OCI-LY7 (cell line): ENCODE measurements around the gene S1PR4. TPM values are rescaled to one million over a fixed set of nuclear protein-coding genes. Genes with fewer than 3 reads are reported as not detected.
A peak's percentile ranks its signal among the peaks of the same experiment; 100 is the strongest.

Experiments
- BruUV-seq: library from RNA; stranded (reverse); fragments of 400-500 nt; replicated peaks from 2 replicates; lab custom pipeline; 2021; lab: Mats Ljungman, UMichigan
- CTCF ChIA-PET: fragments of 300-600 bp; sonication (Branson Sonifier 250); formaldehyde crosslinking; loops from one replicate; lab custom pipeline; 2022; ENCODE audit warnings: antibody characterized with exemption; ENCODE audit not compliant: unreplicated experiment; lab: Charles Lee
- POLR2A ChIA-PET: fragments of 300-600 bp; sonication (Branson Sonifier 250); formaldehyde crosslinking; loops from one replicate; lab custom pipeline; 2022; ENCODE audit warnings: antibody characterized with exemption; lab: Charles Lee
- DNase-seq: peaks from one replicate; pipeline ENCODE4 v3.0.0-alpha.2; 2015; ENCODE audit warnings: low spot score
- H2AFZ ChIP-seq: fragments of 200-600 bp; sonication (generic), shearing (Covaris generic); 2 replicates; pipeline ENCODE4 v1.6.1; 2014; ENCODE audit warnings: mild to moderate bottlenecking, antibody characterized with exemption, low read length, moderate library complexity
- H3K27ac ChIP-seq: fragments of 200-600 bp; sonication (generic); 2 replicates; pipeline ENCODE4 v1.5.1; 2014; ENCODE audit warnings: mixed run types, low read depth, mild to moderate bottlenecking, moderate library complexity, low read length, inconsistent platforms; ENCODE audit not compliant: poor library complexity, severe bottlenecking
- H3K36me3 ChIP-seq: fragments of 200-600 bp; sonication (generic); 2 replicates; pipeline ENCODE4 v1.6.1; 2014; ENCODE audit warnings: mild to moderate bottlenecking, antibody characterized with exemption, low read length, moderate library complexity, mixed read lengths; ENCODE audit not compliant: insufficient read depth
- H3K4me1 ChIP-seq: fragments of 200-600 bp; sonication (generic); 2 replicates; pipeline ENCODE4 v1.5.1; 2014; ENCODE audit warnings: mild to moderate bottlenecking, low read length; ENCODE audit not compliant: insufficient read depth, poor library complexity, severe bottlenecking
- H3K4me2 ChIP-seq: fragments of 200-600 bp; sonication (generic); 2 replicates; pipeline ENCODE4 v1.6.1; 2014; ENCODE audit warnings: mild to moderate bottlenecking, low read length
- H3K4me3 ChIP-seq: fragments of 200-600 bp; sonication (generic); 2 replicates; pipeline ENCODE4 v1.5.1; 2014; ENCODE audit warnings: mild to moderate bottlenecking, low read depth, low read length; ENCODE audit not compliant: poor library complexity, severe bottlenecking
- H3K79me2 ChIP-seq: fragments of 200-600 bp; sonication (generic); 2 replicates; pipeline ENCODE4 v1.6.1; 2016; ENCODE audit warnings: low read depth, mild to moderate bottlenecking, low read length, moderate library complexity, mixed read lengths; ENCODE audit not compliant: insufficient read depth
- H3K9me2 ChIP-seq: fragments of 200-600 bp; sonication (generic); 2 replicates; pipeline ENCODE4 v1.6.1; 2016; ENCODE audit warnings: mild to moderate bottlenecking, low read length, mixed read lengths; ENCODE audit not compliant: insufficient read depth
- H3K9me3 ChIP-seq: fragments of 200-600 bp; sonication (generic); 2 replicates; pipeline ENCODE4 v1.6.1; 2014; ENCODE audit warnings: mild to moderate bottlenecking, mixed run types, low read length, mixed read lengths
- H4K20me1 ChIP-seq: fragments of 200-600 bp; sonication (generic); 2 replicates; pipeline ENCODE4 v1.6.1; 2014; ENCODE audit warnings: mild to moderate bottlenecking, antibody characterized with exemption, low read length, moderate library complexity, mixed read lengths; ENCODE audit not compliant: insufficient read depth
- EZH2phosphoT487 ChIP-seq: fragments of 200-600 bp; sonication (generic); IDR thresholded peaks from 2 replicates; pipeline ENCODE4 v1.6.1; 2018; ENCODE audit warnings: low read depth, borderline replicate concordance, mild to moderate bottlenecking, mixed run types, antibody characterized with exemption, low read length, moderate library complexity, mixed read lengths
- intact Hi-C: fragments of 100-400 bp; cut with micrococcal nuclease; formaldehyde crosslinking; loops from one replicate; pipeline ENCODE4 v1.10.0; 2022; ENCODE audit not compliant: unreplicated experiment
- total RNA-seq, 2 experiments: library from RNA; depleted of rRNA in 1 of 2; stranded (reverse); fragments of >200 nt in 1 of 2; shearing (Covaris generic) in 1 of 2; gene quantifications; 2 replicates each; pipeline ENCODE4 v1.2.3, GENCODE V29; 2014 to 2022
- TF ChIP-seq, protein P1 (sequence below): fragments of 200-600 bp; sonication (generic); conservative IDR thresholded peaks from 2 replicates; pipeline ENCODE4 v1.5.1; 2014; ENCODE audit warnings: mild to moderate bottlenecking, antibody characterized with exemption, low read length, moderate library complexity, mixed read lengths

Gene S1PR4
- total RNA-seq, 2 experiments from 2014 or later = 25.8 to 34.1 TPM

DNA sequence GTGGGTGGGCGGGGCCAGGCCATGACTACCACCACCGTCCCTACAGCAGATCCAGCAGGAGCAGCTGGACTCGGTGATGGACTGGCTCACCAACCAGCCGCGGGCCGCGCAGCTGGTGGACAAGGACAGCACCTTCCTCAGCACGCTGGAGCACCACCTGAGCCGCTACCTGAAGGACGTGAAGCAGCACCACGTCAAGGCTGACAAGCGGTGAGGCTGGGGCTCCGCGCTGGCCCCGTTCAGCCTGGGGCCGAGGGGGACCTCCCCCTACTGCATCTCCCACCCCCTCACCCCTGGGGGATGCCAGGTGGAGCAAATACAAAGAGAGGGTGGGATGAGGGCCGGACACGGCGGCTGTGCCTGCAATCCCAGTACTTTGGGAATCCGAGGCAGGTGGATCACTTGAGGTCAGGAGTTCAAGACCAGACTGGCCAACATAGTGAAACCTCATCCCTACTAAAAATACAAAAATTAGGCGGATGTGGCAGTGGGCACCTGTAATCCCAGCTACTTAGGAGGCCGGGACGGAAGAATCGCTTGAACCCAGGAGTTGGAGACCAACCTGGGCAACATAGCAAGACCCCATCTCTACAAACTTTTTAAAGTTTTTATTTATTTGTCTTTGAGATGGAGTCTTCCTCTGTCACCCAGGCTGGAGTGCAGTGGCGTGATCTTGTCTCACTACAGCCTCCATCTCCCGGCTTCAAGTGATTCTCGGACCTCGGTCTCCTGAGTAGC is 27.8 kb downstream of the S1PR4 start:
- Histone ChIP-seq H4K20me1 (no peaks in the 10 kb centered on the region), H3K36me3 (peaks cover 57% of the 10 kb centered on the region), H3K9me2 (no peaks in the 10 kb centered on the region), H3K4me2 (no peak overlapping the region), H3K9me3 (no peaks in the 10 kb centered on the region), H3K4me1 (no peaks in the 10 kb centered on the region), H3K27ac (no peak overlapping the region), H3K79me2 (no peaks in the 10 kb centered on the region), H2AFZ (no peak overlapping the region), H3K4me3 (no peak overlapping the region)
- POLR2A ChIA-PET = no interaction called here
- intact Hi-C loops = no loop called here
- TF ChIP-seq, protein P1, sequence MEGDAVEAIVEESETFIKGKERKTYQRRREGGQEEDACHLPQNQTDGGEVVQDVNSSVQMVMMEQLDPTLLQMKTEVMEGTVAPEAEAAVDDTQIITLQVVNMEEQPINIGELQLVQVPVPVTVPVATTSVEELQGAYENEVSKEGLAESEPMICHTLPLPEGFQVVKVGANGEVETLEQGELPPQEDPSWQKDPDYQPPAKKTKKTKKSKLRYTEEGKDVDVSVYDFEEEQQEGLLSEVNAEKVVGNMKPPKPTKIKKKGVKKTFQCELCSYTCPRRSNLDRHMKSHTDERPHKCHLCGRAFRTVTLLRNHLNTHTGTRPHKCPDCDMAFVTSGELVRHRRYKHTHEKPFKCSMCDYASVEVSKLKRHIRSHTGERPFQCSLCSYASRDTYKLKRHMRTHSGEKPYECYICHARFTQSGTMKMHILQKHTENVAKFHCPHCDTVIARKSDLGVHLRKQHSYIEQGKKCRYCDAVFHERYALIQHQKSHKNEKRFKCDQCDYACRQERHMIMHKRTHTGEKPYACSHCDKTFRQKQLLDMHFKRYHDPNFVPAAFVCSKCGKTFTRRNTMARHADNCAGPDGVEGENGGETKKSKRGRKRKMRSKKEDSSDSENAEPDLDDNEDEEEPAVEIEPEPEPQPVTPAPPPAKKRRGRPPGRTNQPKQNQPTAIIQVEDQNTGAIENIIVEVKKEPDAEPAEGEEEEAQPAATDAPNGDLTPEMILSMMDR = no peak
- no peak for TF ChIP-seq EZH2phosphoT487
- CTCF ChIA-PET = interaction anchor here (0.5 kb wide), 1 partner anchor 65 kb away, joined by 3 read pairs; no protein-coding TSS in a partner anchor
- no TSS peak for BruUV-seq
- DNase-seq = no peak

DNA sequence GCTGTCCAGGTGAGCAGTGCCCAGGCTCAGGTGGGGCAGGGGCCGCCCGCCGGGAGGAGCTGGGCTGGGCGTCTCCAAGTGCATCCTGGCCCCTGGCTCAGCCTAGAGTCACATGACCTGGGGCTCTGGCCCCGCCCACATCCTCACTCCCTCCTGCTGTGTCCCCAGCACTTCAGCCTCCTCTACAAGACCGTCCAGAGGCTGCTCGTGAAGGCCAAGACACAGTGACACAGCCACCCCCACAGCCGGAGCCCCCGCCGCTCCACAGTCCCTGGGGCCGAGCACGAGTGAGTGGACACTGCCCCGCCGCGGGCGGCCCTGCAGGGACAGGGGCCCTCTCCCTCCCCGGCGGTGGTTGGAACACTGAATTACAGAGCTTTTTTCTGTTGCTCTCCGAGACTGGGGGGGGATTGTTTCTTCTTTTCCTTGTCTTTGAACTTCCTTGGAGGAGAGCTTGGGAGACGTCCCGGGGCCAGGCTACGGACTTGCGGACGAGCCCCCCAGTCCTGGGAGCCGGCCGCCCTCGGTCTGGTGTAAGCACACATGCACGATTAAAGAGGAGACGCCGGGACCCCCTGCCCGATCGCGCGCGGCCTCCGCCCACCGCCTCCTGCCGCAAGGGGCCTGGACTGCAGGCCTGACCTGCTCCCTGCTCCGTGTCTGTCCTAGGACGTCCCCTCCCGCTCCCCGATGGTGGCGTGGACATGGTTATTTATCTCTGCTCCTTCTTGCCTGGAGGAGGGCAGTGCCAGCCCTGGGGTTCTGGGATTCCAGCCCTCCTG is 29.1 kb downstream of the S1PR4 start:
- Histone ChIP-seq H3K9me3 (no peaks in the 10 kb centered on the region), H3K4me3 (no peak overlapping the region), H3K9me2 (no peaks in the 10 kb centered on the region), H2AFZ (no peak overlapping the region), H3K27ac (no peak overlapping the region), H3K4me1 (peaks cover 5% of the 10 kb centered on the region), H3K79me2 (no peaks in the 10 kb centered on the region), H4K20me1 (no peaks in the 10 kb centered on the region), H3K36me3 (peaks cover 52% of the 10 kb centered on the region), H3K4me2 (no peak overlapping the region)
- intact Hi-C loops = no loop called here
- DNase-seq = no peak
- POLR2A ChIA-PET = no interaction called here
- TF ChIP-seq, protein P1 = no peak
- no peak for TF ChIP-seq EZH2phosphoT487
- TSS peak; percentile 33 for BruUV-seq
- CTCF ChIA-PET = no interaction called here
